K562 (cell line): ENCODE results near the gene GALNT17. TPM values are rescaled to one million over a fixed set of nuclear protein-coding genes. Genes with fewer than 3 reads are reported as not detected.

ENCODE experiments used
- ATAC-seq: fragments of 200-7000 bp; cut with Tn5 transposase; 3 replicates; pipeline ENCODE4 v1.9.1; 2020; ENCODE audit warnings: moderate library complexity
- BruUV-seq: library from RNA; stranded (reverse); fragments of 400-500 nt; replicated peaks from 2 replicates; lab custom pipeline; 2021; lab: Mats Ljungman, UMichigan
- CTCF ChIA-PET: fragments of 300-600 bp; formaldehyde crosslinking; extraction: SDS; loops from one replicate; lab custom pipeline; 2021; ENCODE audit warnings: low intra/inter-chr PET ratio; lab: Yijun Ruan, JAX
- POLR2A ChIA-PET: fragments of 300-600, 350-650 bp; sonication (Branson Sonifier 250); formaldehyde crosslinking; extraction: SDS; loops from one replicate; lab custom pipeline; 2021; ENCODE audit warnings: antibody characterized with exemption, inconsistent platforms; lab: Yijun Ruan, JAX
- DNase-seq, 4 experiments: peaks; one replicate each; pipeline versions ENCODE4 v3.0.0 to v3.0.0-alpha.2; 2011 to 2018; ENCODE audit warnings: low spot score in 3 of 4, mixed read lengths in 3 of 4; ENCODE audit errors: extremely low read depth in 1 of 4
- FAIRE-seq: peaks from 2 replicates; lab custom pipeline; 2011; peaks lifted over from hg19 to GRCh38; lab: Jason Lieb, UNC
- H2AFZ ChIP-seq: 2 replicates; pipeline ENCODE4 v1.6.0; 2011; ENCODE audit warnings: low read depth, low read length, control low read depth, inconsistent platforms
- H3K27ac ChIP-seq: fragments of 200-600 bp; 3 replicates; pipeline ENCODE4 v1.8.0; 2011; ENCODE audit warnings: low read depth, mild to moderate bottlenecking, control low read depth, inconsistent platforms, low read length, moderate library complexity, mixed read lengths; ENCODE audit errors: extremely low read depth
- H3K27me3 ChIP-seq, 2 experiments: fragments of 300-600 bp in 1 of 2; 2 replicates in 1 of 2; 3 replicates in 1 of 2; pipeline versions ENCODE4 v1.6.0 to v1.8.0; 2011; ENCODE audit warnings: inconsistent platforms in 2 of 2, low read length in 2 of 2, mild to moderate bottlenecking in 1 of 2, mixed read lengths in 1 of 2, moderate library complexity in 1 of 2; ENCODE audit not compliant: control insufficient read depth in 2 of 2, insufficient read depth in 2 of 2
- H3K36me3 ChIP-seq: fragments of 300-600 bp; 3 replicates; pipeline ENCODE4 v1.8.0; 2011; ENCODE audit warnings: mild to moderate bottlenecking, low read length, inconsistent platforms; ENCODE audit not compliant: control insufficient read depth, insufficient read depth
- H3K4me1 ChIP-seq, 2 experiments: fragments of 200-600 bp in 1 of 2; replicated peaks in 1 of 2; 2 replicates in 1 of 2; 3 replicates in 1 of 2; pipeline versions ENCODE4 v1.5.1 to v1.8.0; 2011; ENCODE audit warnings: inconsistent platforms in 2 of 2, low read length in 2 of 2, mild to moderate bottlenecking in 1 of 2, mixed read lengths in 1 of 2, moderate library complexity in 1 of 2; ENCODE audit not compliant: control insufficient read depth in 2 of 2, insufficient read depth in 2 of 2
- H3K4me2 ChIP-seq: 2 replicates; pipeline ENCODE4 v1.6.1; 2011; ENCODE audit warnings: low read length, control low read depth, inconsistent platforms, mixed read lengths; ENCODE audit not compliant: insufficient read depth
- H3K4me3 ChIP-seq: fragments of 200-600 bp; sonication (generic), shearing (Covaris generic); 2 replicates; pipeline ENCODE4 v1.5.1; 2016; ENCODE audit warnings: control low read depth, inconsistent platforms
- H3K79me2 ChIP-seq: fragments of 200-600 bp; 3 replicates; pipeline ENCODE4 v1.8.0; 2011; ENCODE audit warnings: low read length, inconsistent platforms; ENCODE audit not compliant: control insufficient read depth, insufficient read depth
- H3K9ac ChIP-seq, 2 experiments: 2 replicates each; pipeline versions ENCODE4 v1.6.0 to v1.6.1; 2011; ENCODE audit warnings: low read depth in 2 of 2, low read length in 2 of 2, control low read depth in 1 of 2, inconsistent platforms in 1 of 2, mild to moderate bottlenecking in 1 of 2, mixed read lengths in 1 of 2; ENCODE audit not compliant: insufficient read depth in 1 of 2
- H3K9me1 ChIP-seq: one replicate; pipeline ENCODE4 v1.6.0; 2011; ENCODE audit warnings: inconsistent platforms, mild to moderate bottlenecking, low read length, moderate library complexity; ENCODE audit not compliant: control insufficient read depth, insufficient read depth
- H3K9me3 ChIP-seq: replicated peaks from 2 replicates; pipeline ENCODE4 v1.5.1; 2011; ENCODE audit warnings: low read depth, low read length, inconsistent platforms; ENCODE audit not compliant: control insufficient read depth, insufficient read depth
- H4K20me1 ChIP-seq: replicated peaks from 2 replicates; pipeline ENCODE4 v1.6.1; 2011; ENCODE audit warnings: low read length, inconsistent platforms, mixed read lengths; ENCODE audit not compliant: control insufficient read depth, insufficient read depth
- ATF4 ChIP-seq: fragments of 450-650 bp; formaldehyde crosslinking; IDR thresholded peaks from 2 replicates; pipeline ENCODE4 v1.4.0; 2022; ENCODE audit warnings: mild to moderate bottlenecking, moderate library complexity
- BRD9 ChIP-seq: fragments of 450-650 bp; IDR thresholded peaks from 2 replicates; pipeline ENCODE4 v1.6.1; 2018; ENCODE audit warnings: low read depth; ENCODE audit not compliant: partially characterized antibody
- C11orf30 ChIP-seq: fragments of 450-650 bp; IDR thresholded peaks from 2 replicates; pipeline ENCODE4 v1.6.1; 2016; ENCODE audit warnings: low read depth, mild to moderate bottlenecking
- CHAMP1 ChIP-seq: fragments of 450-650 bp; IDR thresholded peaks from 2 replicates; pipeline ENCODE4 v1.6.1; 2016; ENCODE audit warnings: mild to moderate bottlenecking
- CTCFL ChIP-seq: IDR thresholded peaks from 2 replicates; pipeline ENCODE4 v1.6.1; 2011; ENCODE audit warnings: borderline replicate concordance, low read depth, mild to moderate bottlenecking, moderate library complexity, low read length; ENCODE audit not compliant: insufficient read depth, poor library complexity, severe bottlenecking
- E2F8 ChIP-seq: fragments of 450-650 bp; IDR thresholded peaks from 2 replicates; pipeline ENCODE4 v1.7.1; 2018; ENCODE audit warnings: mild to moderate bottlenecking, low read depth; ENCODE audit not compliant: partially characterized antibody
- EP300 ChIP-seq: IDR thresholded peaks from 2 replicates; pipeline ENCODE4 v1.6.1; 2012; ENCODE audit warnings: low read length, improper control_type of control experiment
- EWSR1 ChIP-seq: fragments of 450-650 bp; IDR thresholded peaks from 2 replicates; pipeline ENCODE4 v1.6.1; 2018; ENCODE audit warnings: borderline replicate concordance, mild to moderate bottlenecking, low read depth, moderate library complexity; ENCODE audit not compliant: partially characterized antibody
- KAT7 ChIP-seq: sonication (generic); formaldehyde crosslinking; IDR thresholded peaks from 2 replicates; pipeline ENCODE4 v1.8.0; 2022; ENCODE audit warnings: missing genetic modification reagents, mild to moderate bottlenecking, borderline replicate concordance
- POLR3G ChIP-seq: IDR thresholded peaks from 2 replicates; pipeline ENCODE4 v1.6.1; 2011; ENCODE audit not compliant: insufficient read length, insufficient replicate concordance; ENCODE audit errors: extremely low read depth
- POU5F1 ChIP-seq: fragments of 150-350 bp; IDR thresholded peaks from 2 replicates; pipeline ENCODE4 v1.6.1; 2014; ENCODE audit warnings: borderline replicate concordance, low read length, low read depth, mild to moderate bottlenecking; ENCODE audit not compliant: partially characterized antibody
- RHOXF2B ChIP-seq: fragments of 250-450 bp; sonication (Bioruptor Pico); conservative IDR thresholded peaks from 2 replicates; pipeline ENCODE4 v1.5.1; 2021
- SP2 ChIP-seq: IDR thresholded peaks from 2 replicates; pipeline ENCODE4 v1.6.1; 2011; ENCODE audit warnings: mild to moderate bottlenecking, low read depth, low read length, moderate library complexity; ENCODE audit not compliant: poor library complexity, severe bottlenecking; ENCODE audit errors: extremely low read depth
- ZNF668 ChIP-seq: fragments of 250-450 bp; sonication (Bioruptor Pico); IDR thresholded peaks from 2 replicates; pipeline ENCODE4 v1.8.0; 2022; ENCODE audit warnings: mild to moderate bottlenecking, inconsistent platforms
- ZNF830 ChIP-seq: fragments of 250-450 bp; sonication (Bioruptor Pico); IDR thresholded peaks from 2 replicates; pipeline ENCODE4 v1.5.0; 2021; ENCODE audit warnings: mild to moderate bottlenecking
- WGBS: fragments of 100-300 bp; shearing (Covaris generic); methylation state at CpG from one replicate; pipeline ENCODE4 v1.1.6; 2016; ENCODE audit warnings: low coverage, mixed read lengths; ENCODE audit not compliant: insufficient coverage; ENCODE audit errors: missing lambda C conversion rate; 5-methylcytosine and 5-hydroxymethylcytosine counted together
- in situ Hi-C: fragments of 300-500 bp; cut with MboI; formaldehyde crosslinking; loops from 4 replicates; pipeline ENCODE4 v1.15.0; 2018; ENCODE audit warnings: inconsistent platforms, mixed read lengths
- intact Hi-C: fragments of 100-400 bp; cut with micrococcal nuclease; formaldehyde crosslinking; loops from 2 replicates; pipeline ENCODE4 v1.14.2; 2022
- polyA plus RNA-seq, 8 experiments: library from polyadenylated mRNA; depleted of rRNA in 4 of 8; stranded (reverse) in 5 of 8; unstranded in 3 of 8; fragments of >200 nt; fragmentation: Nextera tagmentation in 2 of 8; fragmentation: Illumina TruSeq in 1 of 8; extraction: Ambion mirVana in 2 of 8; extraction: Trizol in 1 of 8; gene quantifications; 2 replicates each; pipeline versions ENCODE4 v1.2.1 to v1.2.3, GENCODE V29; 2011 to 2014; ENCODE audit warnings: inconsistent platforms in 1 of 8, missing spikeins in 1 of 8
- total RNA-seq, 7 experiments: library from RNA; depleted of rRNA in 6 of 7; stranded (reverse); fragments of >200 nt in 6 of 7; fragmentation: Illumina TruSeq in 2 of 7; extraction: Trizol in 2 of 7; gene quantifications; 2 replicates each; pipeline versions ENCODE4 v1.2.1 to v1.2.3, GENCODE V29; 2011 to 2021; ENCODE audit warnings: low replicate concordance in 1 of 7

The GALNT17 gene
- total and polyA plus RNA-seq, 9 of the 15 experiments (the other 6 are each of a cell fraction or from before 2014, with no cell fraction given), result not detected

- H3K9me3 ChIP-seq, result no peaks in the 10 kb centered on the region
- H3K9me1 ChIP-seq, result no peaks in the 10 kb centered on the region
- BruUV-seq, result no TSS peak
- in situ Hi-C loops (no loop called here), intact Hi-C loops (no loop called here)
- H3K36me3 ChIP-seq, result no peaks in the 10 kb centered on the region
- H3K9ac ChIP-seq, result no peak overlapping the region
- CTCF ChIA-PET, result no interaction called here
- H3K4me1 ChIP-seq, result no peaks in the 10 kb centered on the region
- H3K4me2 ChIP-seq, result no peak overlapping the region
- no peak for DNase-seq
- POLR2A ChIA-PET, result interaction anchor here (0.6 kb wide), 1 partner anchor 11 kb away, joined by 3 read pairs; no protein-coding TSS in a partner anchor
- ATAC-seq, result no peak
- H2AFZ ChIP-seq, result no peak overlapping the region
- TF ChIP-seq RHOXF2B (CRISPR knock-in tag), result no peak
- no peak for TF ChIP-seq POLR3G
- no peak for TF ChIP-seq KAT7 (CRISPR knock-in tag)
- TF ChIP-seq EWSR1, result no peak
- no peak for TF ChIP-seq ZNF830 (CRISPR knock-in tag)
- TF ChIP-seq BRD9, result no peak
- TF ChIP-seq C11orf30, result no peak
- no peak for TF ChIP-seq ATF4
- no peak for TF ChIP-seq ZNF668 (CRISPR knock-in tag)
- no peak for TF ChIP-seq POU5F1
- TF ChIP-seq CTCFL, result no peak
- TF ChIP-seq SP2, result no peak
- no peak for TF ChIP-seq E2F8
- no peak for TF ChIP-seq CHAMP1
- TF ChIP-seq EP300, result no peak
- no peak for FAIRE-seq
- H3K79me2 ChIP-seq, result no peaks in the 10 kb centered on the region
- H3K27ac ChIP-seq, result no peak overlapping the region
- WGBS, result 0% methylated on average over 7 of the region's 7 CpGs
- no peaks in the 10 kb centered on the region; a peak in 1 of 5 replicates for H3K27me3 ChIP-seq
- H3K4me3 ChIP-seq, result no peak overlapping the region
- no peaks in the 10 kb centered on the region for H4K20me1 ChIP-seq
Measured at GRCh38 chr7:71393661-71394060, 261.7 kb downstream of the GALNT17 start.
